WI38 (cell line): ENCODE data around the gene KIAA1549.

Experiments used
- H3K4me3 ChIP-seq: 2 replicates; pipeline ENCODE4 v1.5.1; 2011; ENCODE audit warnings: low read depth, mild to moderate bottlenecking, control low read depth, low read length
- TF ChIP-seq, protein P1 (sequence below): IDR thresholded peaks from 2 replicates; pipeline ENCODE4 v1.5.1; 2012; ENCODE audit warnings: low read depth, mild to moderate bottlenecking, control low read depth, low read length

KIAA1549 gene

DNA sequence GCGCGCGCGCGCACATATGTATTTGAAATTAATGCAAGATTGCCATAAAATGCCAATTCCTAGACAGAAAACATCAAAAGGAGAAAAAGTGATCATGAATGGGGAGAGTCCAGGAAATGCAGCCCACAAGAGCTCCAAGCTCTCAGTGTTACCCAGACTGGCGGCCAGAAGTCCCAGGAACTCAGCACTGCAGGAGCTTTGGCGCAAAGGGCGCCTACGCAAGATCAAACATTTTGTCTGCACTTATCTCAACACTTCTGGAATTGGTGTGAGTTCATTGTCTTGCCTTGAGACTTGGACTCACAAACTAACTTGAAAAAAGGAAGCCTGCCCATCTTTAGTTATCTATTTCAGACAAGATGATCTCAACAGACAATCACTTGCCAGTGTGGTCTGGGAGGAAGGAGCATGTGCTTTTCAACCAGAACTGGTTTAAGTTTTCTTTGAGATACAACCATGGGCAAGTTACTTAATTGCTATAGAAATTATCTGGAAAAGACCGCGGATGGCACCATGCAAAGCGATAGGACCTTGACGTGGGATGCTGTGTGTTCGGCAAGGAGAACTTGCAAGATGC, 77.2 kb downstream of the KIAA1549 start:
- TF ChIP-seq, protein P1, sequence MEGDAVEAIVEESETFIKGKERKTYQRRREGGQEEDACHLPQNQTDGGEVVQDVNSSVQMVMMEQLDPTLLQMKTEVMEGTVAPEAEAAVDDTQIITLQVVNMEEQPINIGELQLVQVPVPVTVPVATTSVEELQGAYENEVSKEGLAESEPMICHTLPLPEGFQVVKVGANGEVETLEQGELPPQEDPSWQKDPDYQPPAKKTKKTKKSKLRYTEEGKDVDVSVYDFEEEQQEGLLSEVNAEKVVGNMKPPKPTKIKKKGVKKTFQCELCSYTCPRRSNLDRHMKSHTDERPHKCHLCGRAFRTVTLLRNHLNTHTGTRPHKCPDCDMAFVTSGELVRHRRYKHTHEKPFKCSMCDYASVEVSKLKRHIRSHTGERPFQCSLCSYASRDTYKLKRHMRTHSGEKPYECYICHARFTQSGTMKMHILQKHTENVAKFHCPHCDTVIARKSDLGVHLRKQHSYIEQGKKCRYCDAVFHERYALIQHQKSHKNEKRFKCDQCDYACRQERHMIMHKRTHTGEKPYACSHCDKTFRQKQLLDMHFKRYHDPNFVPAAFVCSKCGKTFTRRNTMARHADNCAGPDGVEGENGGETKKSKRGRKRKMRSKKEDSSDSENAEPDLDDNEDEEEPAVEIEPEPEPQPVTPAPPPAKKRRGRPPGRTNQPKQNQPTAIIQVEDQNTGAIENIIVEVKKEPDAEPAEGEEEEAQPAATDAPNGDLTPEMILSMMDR = no peak
- H3K4me3 ChIP-seq = no peak overlapping the region

DNA sequence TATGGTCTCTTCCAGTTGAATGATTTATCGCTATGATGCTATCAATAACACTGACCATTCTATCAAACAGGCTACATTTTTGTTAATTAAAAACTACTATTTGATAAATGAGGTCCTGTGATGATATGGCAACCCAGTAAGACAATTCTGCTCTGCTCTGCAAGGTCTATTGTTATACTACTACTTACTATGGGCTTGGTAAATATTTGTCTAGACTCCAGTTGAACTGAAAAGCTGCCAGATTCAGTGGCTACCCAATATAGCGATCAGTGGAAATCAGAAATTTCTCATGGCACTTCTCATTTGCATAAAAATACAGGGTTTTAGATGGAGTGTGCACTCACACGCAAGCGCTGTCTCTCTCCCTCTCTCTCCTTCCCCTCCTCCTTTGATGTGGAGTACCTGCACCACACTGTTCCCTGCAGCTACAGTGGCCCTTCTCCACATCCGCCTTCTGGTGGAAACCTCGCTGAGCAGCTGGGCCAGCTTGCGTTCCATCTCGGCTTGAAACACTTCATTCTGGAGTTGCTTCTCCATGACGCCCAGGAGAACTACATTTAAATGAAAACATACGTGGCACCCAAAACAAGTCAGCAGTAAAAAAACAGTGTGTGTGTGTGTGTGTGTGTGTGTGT, 77.9 kb downstream of the KIAA1549 start:
- no peak overlapping the region for H3K4me3 ChIP-seq

DNA sequence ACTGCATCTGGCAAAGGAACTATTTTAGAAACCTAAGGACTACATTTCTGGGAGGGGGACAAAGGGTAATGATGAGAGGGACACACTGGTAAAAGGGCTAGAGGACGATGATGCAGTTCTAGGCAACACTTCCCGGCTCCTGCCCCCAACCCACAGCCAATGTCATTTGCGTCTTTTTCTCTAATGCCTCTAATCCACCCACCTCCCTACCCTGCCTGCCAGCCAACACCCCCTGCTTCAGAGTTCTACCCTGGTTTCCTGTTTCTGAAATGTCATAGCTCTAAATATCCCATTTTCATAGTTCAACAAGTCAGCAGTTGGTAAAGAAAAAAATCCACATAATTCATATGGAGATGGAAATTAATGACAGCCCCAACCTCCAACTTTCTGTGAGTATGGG, 79.0 kb downstream of the KIAA1549 start:
- TF ChIP-seq, protein P1 = no peak
- H3K4me3 ChIP-seq = no peak overlapping the region

More for the DNA sequence above, 77.9 kb downstream of the KIAA1549 start:
- TF ChIP-seq, protein P1 = no peak

DNA sequence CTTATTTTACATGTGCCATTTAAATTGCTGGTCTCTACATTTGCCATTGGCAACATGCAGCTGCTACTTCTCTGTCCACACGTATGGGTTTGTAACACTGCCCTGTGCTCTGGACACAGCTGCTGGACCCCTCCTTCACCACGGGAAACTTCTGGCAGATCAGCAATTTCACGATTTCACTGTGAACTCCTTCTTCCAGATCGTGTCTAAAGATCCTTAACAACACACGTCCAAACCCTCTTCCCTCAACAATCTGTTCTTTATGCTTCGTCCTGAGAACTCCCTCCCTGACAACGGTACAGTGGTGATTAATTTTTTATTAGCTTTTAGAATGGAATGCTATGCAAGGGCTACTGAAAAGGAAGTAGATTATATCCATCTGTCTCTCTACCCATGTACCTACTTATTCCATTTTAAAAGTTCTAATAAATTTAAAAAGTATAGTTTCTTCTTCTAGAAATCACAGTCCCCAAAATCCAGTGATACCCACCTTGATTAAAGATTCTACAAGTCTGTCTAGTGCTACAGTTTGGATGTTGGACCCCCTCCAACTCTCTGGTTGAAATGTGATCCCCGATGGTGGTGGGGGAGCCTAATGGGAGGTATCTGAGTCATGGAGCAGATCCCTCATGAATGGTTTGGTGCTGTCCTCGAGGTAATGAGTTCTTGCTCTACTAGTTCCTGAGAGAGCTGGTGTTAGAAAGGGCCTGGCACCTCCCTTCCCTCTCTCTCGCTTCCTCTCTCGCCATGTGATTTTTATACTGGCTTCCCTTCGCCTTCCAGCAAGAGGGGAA, 81.0 kb downstream of the KIAA1549 start:
- TF ChIP-seq, protein P1 = no peak

DNA sequence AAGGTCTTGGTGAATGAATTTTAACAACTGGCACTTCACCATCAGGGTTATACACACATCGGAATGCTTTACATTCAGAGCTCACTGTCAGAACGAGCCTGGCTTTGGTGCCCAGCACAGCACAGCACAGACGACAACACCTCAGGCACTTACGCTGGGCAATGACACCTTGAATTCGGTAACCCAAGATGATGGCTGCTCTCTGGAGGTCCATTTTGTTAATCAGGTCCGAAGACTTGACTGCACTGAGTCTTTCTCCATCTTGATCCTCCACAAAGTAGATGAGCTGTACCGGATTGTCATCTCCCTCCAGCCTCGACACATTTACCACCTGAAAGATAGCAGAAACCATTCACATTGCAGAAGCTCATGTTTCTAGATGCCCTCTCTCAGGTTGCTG, 82.4 kb downstream of the KIAA1549 start:
- TF ChIP-seq, protein P1 = no peak
- no peak overlapping the region for H3K4me3 ChIP-seq

More for the DNA sequence above, 81.0 kb downstream of the KIAA1549 start:
- no peak overlapping the region for H3K4me3 ChIP-seq

DNA sequence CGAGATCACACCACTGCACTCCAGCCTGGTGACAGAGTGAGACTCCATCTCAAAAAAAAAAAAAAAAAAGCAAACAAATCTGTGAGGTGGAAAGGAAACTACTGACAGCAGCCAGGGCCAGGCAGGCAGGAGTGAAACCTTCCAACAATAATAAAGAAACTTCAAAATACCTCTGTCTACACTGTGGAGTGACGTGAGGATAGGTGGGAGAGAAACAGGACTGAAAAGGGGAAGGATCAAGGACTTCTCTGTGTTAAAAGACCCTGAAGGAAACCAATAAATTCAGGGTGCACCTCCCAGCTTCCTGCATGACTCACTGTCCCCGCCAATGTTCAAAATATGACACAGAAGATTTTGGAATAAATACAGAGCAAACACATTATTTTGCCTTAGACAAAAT, 82.9 kb downstream of the KIAA1549 start:
- H3K4me3 ChIP-seq = no peak overlapping the region
- TF ChIP-seq, protein P1 = no peak

DNA sequence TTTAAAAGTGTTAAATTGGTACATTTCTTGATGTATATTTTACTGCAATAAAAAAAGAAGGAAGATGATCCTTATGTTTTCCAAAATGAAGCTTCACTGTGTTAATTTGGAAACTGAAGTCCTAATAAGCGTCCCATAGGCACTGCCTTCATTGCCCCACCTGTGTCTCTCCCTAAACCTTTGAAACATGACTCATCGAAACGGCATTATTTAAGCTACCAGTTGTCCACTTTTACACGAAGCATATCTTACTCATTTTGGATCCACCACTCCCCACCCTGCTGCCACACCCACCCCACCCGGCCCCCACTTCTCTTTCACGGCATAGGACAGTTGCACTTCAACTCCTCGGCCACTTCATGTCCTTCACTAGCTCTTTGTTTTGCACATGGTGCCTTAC, 85.5 kb downstream of the KIAA1549 start:
- no peak overlapping the region for H3K4me3 ChIP-seq
- TF ChIP-seq, protein P1 = no peak
